ENCODE data around the gene GAB2.

- TF ChIP-seq EZH2 (IDR thresholded peaks at IDR 0.05) = no peak
- TF ChIP-seq POLR2AphosphoS5 (IDR thresholded peaks at IDR 0.05; ENCODE audit: borderline replicate concordance, low read depth, low read length) = no peak
- TF ChIP-seq FOXP2 (optimal IDR thresholded peaks at IDR 0.05; ENCODE audit: control extremely low read depth, extremely low read length, insufficient read depth) = no peak
Measured at GRCh38 chr11:78259777-78260487, 157.7 kb downstream of the GAB2 start.

All from SK-N-MC (cell line).